Thyroid gland (tissue), 4 donors: Measurements from ENCODE around the gene PHACTR3.

ENCODE experiments used
- CTCF ChIP-seq, 6 experiments: fragments of 200-600 bp in 3 of 6; fragments of 450-650 bp in 3 of 6; sonication (generic) in 3 of 6; IDR thresholded peaks; one replicate each; pipeline ENCODE4 v1.5.1; 2016 to 2019; ENCODE audit warnings: antibody characterized with exemption in 6 of 6, mild to moderate bottlenecking in 2 of 6, inconsistent platforms in 1 of 6, moderate library complexity in 1 of 6
- POLR2A ChIP-seq, 2 donors: fragments of 450-650 bp; IDR thresholded peaks; one replicate each; pipeline ENCODE4 v1.6.1; 2017; ENCODE audit warnings: antibody characterized with exemption in 2 of 2, mild to moderate bottlenecking in 2 of 2, moderate library complexity in 1 of 2

- TF ChIP-seq CTCF (IDR thresholded peaks at IDR 0.05) (no peak), POLR2A (IDR thresholded peaks at IDR 0.05) (no peak)
Measured at GRCh38 chr20:59747671-59748515, 143.6 kb downstream of the PHACTR3 start.
